ENCODE results near the gene USP25. TPM values are rescaled to one million over a fixed set of nuclear protein-coding genes. Genes with fewer than 3 reads are reported as not detected.

The USP25 gene
- 25.3 and 27.1 TPM in 2 replicates for total RNA-seq

DNA sequence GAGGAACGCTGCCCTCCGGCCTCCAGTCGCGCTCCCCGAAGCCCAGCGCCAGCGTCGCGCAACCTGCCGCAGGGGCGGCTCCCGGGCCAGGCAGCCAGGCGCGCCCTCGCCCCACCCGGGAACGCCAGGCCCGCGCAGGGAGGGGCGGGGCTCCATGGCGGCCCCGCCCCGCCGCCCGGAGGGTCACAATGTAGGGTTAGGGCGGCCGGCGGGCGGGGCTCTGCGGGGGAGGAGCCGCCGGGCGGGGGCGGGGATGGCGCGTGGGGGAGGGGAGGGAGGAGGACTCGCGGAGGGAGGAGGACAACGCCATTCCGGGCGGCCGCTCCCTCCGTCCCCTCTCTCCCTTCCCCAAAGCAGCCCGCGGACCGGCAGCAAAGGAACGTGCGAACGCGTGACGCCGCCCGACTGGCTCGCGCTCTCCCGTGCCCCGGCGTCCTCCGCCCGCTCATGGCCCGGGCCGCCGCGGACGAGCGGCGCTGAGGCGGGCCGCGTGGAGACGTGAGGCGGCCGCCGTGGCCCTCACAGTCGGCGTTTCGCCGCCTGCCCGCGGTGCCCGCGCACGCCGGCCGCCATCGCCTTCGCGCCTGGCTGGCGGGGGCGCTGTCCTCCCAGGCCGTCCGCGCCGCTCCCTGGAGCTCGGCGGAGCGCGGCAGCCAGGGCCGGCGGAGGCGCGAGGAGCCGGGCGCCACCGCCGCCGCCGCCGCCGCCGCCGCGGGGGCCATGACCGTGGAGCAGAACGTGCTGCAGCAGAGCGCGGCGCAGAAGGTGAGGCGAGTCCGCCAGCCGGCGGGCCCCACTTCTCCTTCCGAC is at the start of gene USP25:
Gene USP25 (plus strand): TSS at position 309 of the 810 bp plus-strand sequence. CDS start 412 bp downstream, at position 721.

Measured in smooth muscle cell of bladder (primary cell).